ENCODE results near the gene HPCA. TPM values are rescaled to one million over a fixed set of nuclear protein-coding genes. Genes with fewer than 3 reads are reported as not detected.

HPCA gene
- total and polyA plus RNA-seq, 2 of the 13 experiments (the other 11 are each of a cell fraction or from before 2014, with no cell fraction given), result not detected

- TF ChIP-seq ZXDC (CRISPR knock-in tag; IDR thresholded peaks at IDR 0.05), result peak; percentile 93
- TF ChIP-seq PHF20 (CRISPR knock-in tag; IDR thresholded peaks at IDR 0.05), result no peak; the same call in 1 of the 2 replicates
- peak; percentile 94; the same call in 1 of the 2 replicates for TF ChIP-seq ZBTB39 (CRISPR knock-in tag; IDR thresholded peaks at IDR 0.05)
- peak; percentile 95 for TF ChIP-seq SMAD9 (CRISPR knock-in tag; IDR thresholded peaks at IDR 0.05)
- peak; percentile 96; the same call in 1 of the 2 replicates for TF ChIP-seq ZNF280B (CRISPR knock-in tag; IDR thresholded peaks at IDR 0.05; ENCODE audit: borderline replicate concordance)
- TF ChIP-seq ZNF260 (CRISPR knock-in tag; IDR thresholded peaks at IDR 0.05; ENCODE audit: borderline replicate concordance, low read depth), result no peak
- peak; percentile 94; the same call in 1 of the 2 replicates for TF ChIP-seq NFATC3 (CRISPR knock-in tag; IDR thresholded peaks at IDR 0.05)
- no peak for TF ChIP-seq CEBPB (IDR thresholded peaks at IDR 0.05; ENCODE audit: borderline replicate concordance, low read depth, low read length)
- 0 out of 2 replicates have a peak, but pooled peaks have one; percentile 64 for TF ChIP-seq HOMEZ (CRISPR knock-in tag; IDR thresholded peaks at IDR 0.05; ENCODE audit: low read depth)
Observed at GRCh38 chr1:32886004-32886827, at the start of gene HPCA (continued).
